Hindlimb muscle (tissue), 1 donor: ENCODE measurements around the gene MSX1. TPM values are rescaled to one million over a fixed set of nuclear protein-coding genes. Genes with fewer than 3 reads are reported as not detected.
A peak's percentile ranks its signal among the peaks of the same experiment; 100 is the strongest.
"Not testable (repeated sequence)": the region's sequence is repeated elsewhere in the genome, so short reads cannot be mapped to it uniquely, and the experiment has no call there.

Experiments
- DNase-seq: peaks from one replicate; pipeline ENCODE4 v3.0.0-alpha.2; 2013
- polyA plus RNA-seq: library from polyadenylated mRNA; unstranded; fragments of 120-200 nt; gene quantifications from one replicate; pipeline ENCODE4 v1.2.1, GENCODE V29; 2013; ENCODE audit not compliant: insufficient read length

MSX1 gene
- polyA plus RNA-seq, result 2.0 TPM

- DNase-seq, result peak; percentile 77
These were observed at the start of gene MSX1 for GRCh38 chr4:4859325-4859798. TSS of gene MSX1 (plus strand) at chr4:4859665. CDS start at chr4:4859900, 235 bp downstream.

DNA sequence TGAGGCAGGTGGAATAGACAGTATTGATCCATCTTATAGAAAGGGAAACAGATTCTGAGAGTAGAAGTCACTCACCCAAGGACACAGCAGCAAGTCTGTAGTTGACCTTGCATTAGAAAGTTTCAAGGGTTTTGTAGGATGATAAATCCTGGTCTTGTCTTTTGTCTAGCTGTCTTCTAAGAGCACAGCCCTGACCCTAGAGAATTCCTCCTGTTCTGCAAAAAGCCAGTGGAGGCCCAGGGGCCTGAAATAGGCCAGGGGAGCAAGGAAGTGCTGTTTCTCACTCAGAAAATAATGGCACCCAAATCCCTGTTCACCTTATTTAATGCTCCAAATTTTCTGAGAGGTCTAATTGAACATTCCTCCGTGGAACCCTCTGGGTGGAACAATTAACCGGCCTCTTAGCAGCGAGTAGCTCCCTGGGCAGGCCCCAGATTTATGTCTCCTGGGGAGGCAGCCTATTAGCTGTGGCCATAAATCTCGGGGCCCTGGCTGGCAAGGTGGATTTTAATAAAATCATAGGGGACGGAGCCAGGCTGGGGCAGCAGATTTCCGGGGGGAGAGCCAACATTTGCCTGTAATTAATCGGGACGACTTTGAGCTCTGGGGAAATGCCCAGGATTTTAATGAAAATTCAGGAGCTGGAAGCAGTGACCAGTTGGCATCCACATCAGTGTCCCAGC lies 49.2 kb upstream of the MSX1 start:
- DNase-seq, result no peak

DNA sequence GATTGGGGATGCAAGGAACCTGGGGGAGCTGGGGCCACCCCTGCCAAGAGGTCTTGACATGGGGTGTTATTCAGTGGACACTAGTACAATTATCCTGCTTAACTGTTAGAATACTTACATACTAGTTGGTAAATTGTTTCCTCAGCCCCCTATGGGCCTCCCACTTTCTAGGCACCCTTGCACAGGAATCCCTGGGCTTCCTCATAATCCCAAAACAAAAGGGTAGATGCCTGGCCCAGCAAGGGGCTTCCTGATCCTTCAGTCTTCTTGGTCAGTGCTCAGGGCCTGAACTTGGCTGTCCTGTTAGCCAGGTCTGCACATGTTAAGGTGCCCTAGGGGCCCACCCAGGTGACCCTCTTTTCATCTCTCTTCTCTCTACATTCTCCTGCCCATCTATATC lies 48.7 kb upstream of the MSX1 start:
- DNase-seq, result no peak

- no peak for DNase-seq
These were observed 47.2 kb upstream of the MSX1 start for GRCh38 chr4:4812145-4812794.

DNA sequence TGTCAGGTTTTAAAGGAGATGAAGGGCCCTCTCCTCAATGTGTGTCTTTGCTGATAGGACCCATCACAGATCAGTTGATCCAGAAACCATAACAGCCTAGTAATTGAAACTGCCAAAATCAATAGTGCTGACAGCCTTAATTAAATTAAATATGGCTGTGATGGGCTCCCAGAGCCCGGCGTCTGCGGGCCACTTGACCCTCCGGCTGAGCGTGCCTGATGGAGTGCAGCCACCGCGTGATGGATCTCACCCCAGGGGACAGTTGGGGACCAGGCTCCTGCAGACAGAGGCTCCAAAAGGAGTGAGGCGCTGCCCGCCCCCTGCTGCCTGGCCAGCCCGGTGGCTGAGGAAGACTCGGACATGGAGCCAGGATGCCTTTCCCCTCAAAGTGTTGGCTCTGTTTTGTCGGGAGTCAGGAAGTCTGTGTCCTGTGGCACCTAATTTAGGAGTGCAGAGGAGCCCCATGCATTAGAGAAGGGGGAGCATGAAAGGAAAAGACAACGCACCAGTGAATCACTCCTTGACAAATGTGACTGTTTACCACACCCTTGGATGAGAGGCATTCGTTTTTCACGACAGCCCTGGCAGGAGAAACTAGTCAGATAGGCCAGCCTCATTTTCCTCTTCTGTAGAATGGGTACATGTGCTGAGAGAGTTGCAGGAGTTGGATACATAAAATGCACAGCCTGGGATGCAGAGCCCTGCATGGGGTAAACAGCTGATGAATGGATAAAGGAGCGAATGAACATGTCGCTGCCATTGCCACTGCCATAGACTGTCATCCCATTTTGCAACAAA lies 40.9 kb upstream of the MSX1 start:
- DNase-seq, result no peak

DNA sequence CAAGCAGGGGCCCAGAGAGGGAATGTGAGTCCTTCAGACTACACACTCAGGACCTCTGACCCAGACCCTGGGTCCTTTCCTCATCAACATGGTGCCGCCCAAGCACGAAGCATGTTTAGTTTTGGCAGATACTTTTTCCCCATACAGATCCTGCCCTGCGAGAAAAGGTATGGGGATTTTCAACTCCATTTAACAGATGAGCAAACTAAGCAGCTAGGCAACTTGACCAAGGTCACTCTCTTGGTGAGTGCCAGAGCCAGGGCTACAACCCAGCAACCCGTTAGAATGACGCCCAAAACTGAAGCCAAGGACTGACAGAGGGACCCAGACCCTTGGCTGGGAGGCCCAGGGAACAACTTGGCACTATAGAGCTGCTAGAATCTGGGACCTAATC lies 40.3 kb upstream of the MSX1 start:
- DNase-seq, result no peak

GRCh38 chr4:4820261-4820660 lies 39.2 kb upstream of the MSX1 start:
- no peak for DNase-seq

DNA sequence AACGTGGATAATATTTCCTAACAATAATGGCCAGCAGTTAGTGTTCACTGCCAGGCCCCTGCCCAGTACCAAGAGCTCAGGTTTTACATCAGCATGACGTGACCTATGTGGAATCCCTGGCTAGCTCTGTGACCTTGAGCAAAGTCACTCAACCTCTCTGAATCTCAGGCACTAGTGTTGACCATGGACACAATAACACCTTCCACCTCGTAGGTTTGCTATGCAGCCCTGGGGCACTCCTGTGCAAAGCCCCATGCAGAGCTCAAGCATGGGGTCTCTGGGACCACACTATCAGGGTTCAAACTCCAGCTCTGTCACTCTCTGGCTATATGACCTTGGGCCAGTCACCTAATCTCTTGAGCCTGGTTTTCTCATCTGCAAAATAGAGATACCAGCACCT lies 38.7 kb upstream of the MSX1 start:
- DNase-seq, result no peak

DNA sequence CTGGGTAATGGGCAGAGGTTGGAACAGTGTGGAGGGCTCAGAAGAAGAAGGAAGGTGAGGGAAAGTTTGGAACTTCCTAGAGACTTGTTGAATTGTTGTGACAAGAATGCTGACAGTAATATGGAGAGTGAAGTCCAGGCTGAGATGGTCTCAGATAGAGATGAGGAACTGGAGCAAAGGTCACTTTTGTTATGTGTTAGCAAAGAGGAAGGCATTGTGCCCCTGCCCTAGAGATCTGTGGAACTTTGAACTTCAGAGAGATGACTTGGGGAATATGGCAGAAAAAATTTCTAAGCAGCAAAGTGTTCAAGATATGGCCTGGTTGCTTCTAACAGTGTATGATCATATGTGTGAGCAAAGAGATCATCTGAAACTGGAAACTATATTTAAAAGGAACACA lies 37.9 kb upstream of the MSX1 start:
- DNase-seq, result no peak

GRCh38 chr4:4822286-4822685 lies 37.2 kb upstream of the MSX1 start:
- not testable (repeated sequence) for DNase-seq

DNA sequence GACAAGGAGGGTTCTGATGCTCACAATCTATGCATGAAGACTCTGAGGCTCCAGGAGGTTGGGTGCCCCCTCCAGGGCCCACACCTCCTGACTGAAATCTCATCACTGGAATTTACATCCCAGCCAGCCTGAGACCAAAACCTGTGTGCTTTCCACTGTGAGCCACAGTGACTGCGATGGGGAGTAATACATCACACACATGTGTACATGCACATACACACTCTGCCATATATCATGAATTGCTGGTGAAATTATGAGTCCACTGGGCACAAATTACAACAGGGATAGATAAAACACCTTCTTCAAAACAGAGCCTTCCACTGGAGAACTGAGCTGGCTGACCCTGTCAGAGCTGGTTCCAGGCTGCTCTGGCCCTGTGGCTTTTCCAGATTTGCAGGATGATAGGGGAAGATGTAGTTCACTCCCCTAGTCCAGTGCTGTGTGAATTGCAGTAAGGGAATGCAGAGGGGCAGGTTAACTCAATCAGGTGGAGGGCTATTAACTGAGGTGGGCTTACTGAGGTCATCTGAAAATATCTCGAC lies 35.8 kb upstream of the MSX1 start:
- no peak for DNase-seq

DNA sequence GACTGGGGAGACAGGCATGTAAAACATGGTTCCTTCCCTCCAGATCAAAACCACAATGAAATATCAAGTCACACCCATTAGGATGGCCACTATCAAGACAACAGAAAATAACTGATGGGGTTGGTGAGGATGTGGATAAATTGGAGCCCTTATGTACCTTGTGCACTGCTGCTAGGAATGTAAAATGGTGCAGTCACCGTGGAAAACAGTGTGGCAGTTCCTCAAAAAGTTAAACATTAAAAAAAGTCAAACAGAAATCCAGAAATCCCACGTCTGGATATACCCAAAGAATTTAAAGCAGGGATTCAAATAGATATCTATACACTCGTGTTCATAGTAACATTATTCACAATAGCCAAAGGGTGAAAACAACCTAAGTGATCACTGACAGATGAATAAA lies 35.2 kb upstream of the MSX1 start:
- no peak for DNase-seq

- no peak for DNase-seq
These were observed 34.0 kb upstream of the MSX1 start for GRCh38 chr4:4825431-4825830.

GRCh38 chr4:4829837-4830236 lies 29.6 kb upstream of the MSX1 start:
- no peak for DNase-seq

GRCh38 chr4:4831266-4831665 lies 28.2 kb upstream of the MSX1 start:
- DNase-seq, result no peak

GRCh38 chr4:4831825-4832224 lies 27.6 kb upstream of the MSX1 start:
- no peak for DNase-seq

GRCh38 chr4:4836044-4836443 lies 23.4 kb upstream of the MSX1 start:
- DNase-seq, result no peak

- no peak for DNase-seq
These were observed 22.1 kb upstream of the MSX1 start for GRCh38 chr4:4837316-4837715.

- no peak for DNase-seq
These were observed 21.2 kb upstream of the MSX1 start for GRCh38 chr4:4838051-4838935.

GRCh38 chr4:4838936-4839810 lies 20.3 kb upstream of the MSX1 start:
- DNase-seq, result no peak

- no peak for DNase-seq
These were observed 19.1 kb upstream of the MSX1 start for GRCh38 chr4:4840351-4840750.
